HEK293 (cell line): ENCODE results near the gene KCNA5.

Experiments
- CTCF ChIA-PET: fragments of 350-600 bp; formaldehyde crosslinking; extraction: SDS; loops from one replicate; lab custom pipeline; 2021; ENCODE audit warnings: antibody characterized with exemption; lab: Yijun Ruan, JAX
- POLR2A ChIA-PET: fragments of 300-600 bp; formaldehyde crosslinking; extraction: SDS; loops from one replicate; lab custom pipeline; 2020; ENCODE audit warnings: antibody characterized with exemption, inconsistent platforms; lab: Yijun Ruan, JAX
- H3K27ac ChIP-seq: fragments of 200-500 bp; sonication (Bioruptor generic); 2 replicates; pipeline ENCODE4 v1.5.1; 2014; ENCODE audit warnings: low read depth, low read length, control low read depth, inconsistent platforms; ENCODE audit errors: extremely low read depth
- H3K36me3 ChIP-seq, 2 experiments: fragments of 200-500 bp in 1 of 2; sonication (Bioruptor generic) in 1 of 2; 1 replicate in 1 of 2; 2 replicates in 1 of 2; pipeline ENCODE4 v1.5.1; 2014 to 2017; ENCODE audit warnings: inconsistent platforms in 2 of 2, low read length in 2 of 2; ENCODE audit not compliant: control insufficient read depth in 2 of 2, insufficient read depth in 1 of 2
- H3K4me1 ChIP-seq: fragments of 200-500 bp; sonication (Bioruptor generic); 2 replicates; pipeline ENCODE4 v1.5.1; 2014; ENCODE audit warnings: mild to moderate bottlenecking, low read length, inconsistent platforms; ENCODE audit not compliant: control insufficient read depth, insufficient read depth
- H3K4me3 ChIP-seq: 2 replicates; pipeline ENCODE4 v1.5.1; 2011; ENCODE audit warnings: low read depth, mild to moderate bottlenecking, control low read depth, low read length, moderate library complexity
- H3K9me3 ChIP-seq: fragments of 200-500 bp; sonication (Bioruptor generic); 2 replicates; pipeline ENCODE4 v1.5.1; 2014; ENCODE audit warnings: low read depth, low read length, inconsistent platforms; ENCODE audit not compliant: control insufficient read depth, insufficient read depth
- PRDM4 ChIP-seq: fragments of 450-650 bp; formaldehyde crosslinking; IDR thresholded peaks from 2 replicates; pipeline ENCODE4 v1.5.1; 2017; ENCODE audit warnings: missing biosample characterization, missing genetic modification characterization
- RBAK ChIP-seq: fragments of 450-650 bp; formaldehyde crosslinking; IDR thresholded peaks from 2 replicates; pipeline ENCODE4 v1.5.1; 2016; ENCODE audit warnings: missing biosample characterization, missing genetic modification characterization
- YY1 ChIP-seq: fragments of 450-650 bp; formaldehyde crosslinking; IDR thresholded peaks from 2 replicates; pipeline ENCODE4 v1.5.1; 2018; ENCODE audit warnings: missing biosample characterization, missing genetic modification characterization
- ZBTB17 ChIP-seq: fragments of 450-650 bp; formaldehyde crosslinking; IDR thresholded peaks from 2 replicates; pipeline ENCODE4 v1.5.1; 2016; ENCODE audit warnings: missing biosample characterization, missing genetic modification characterization
- ZNF114 ChIP-seq: fragments of 450-650 bp; formaldehyde crosslinking; IDR thresholded peaks from 2 replicates; pipeline ENCODE4 v1.5.0; 2017; ENCODE audit warnings: missing biosample characterization, missing genetic modification characterization
- ZNF175 ChIP-seq: fragments of 450-650 bp; formaldehyde crosslinking; IDR thresholded peaks from 2 replicates; pipeline ENCODE4 v1.5.1; 2016; ENCODE audit warnings: missing biosample characterization, missing genetic modification characterization
- ZNF184 ChIP-seq: fragments of 450-650 bp; IDR thresholded peaks from 2 replicates; pipeline ENCODE4 v1.5.1; 2018; ENCODE audit warnings: missing biosample characterization, mild to moderate bottlenecking, missing genetic modification characterization
- ZNF202 ChIP-seq: fragments of 450-650 bp; formaldehyde crosslinking; IDR thresholded peaks from 2 replicates; pipeline ENCODE4 v1.5.1; 2016; ENCODE audit warnings: missing biosample characterization, missing genetic modification characterization, borderline replicate concordance
- ZNF221 ChIP-seq: fragments of 450-650 bp; formaldehyde crosslinking; IDR thresholded peaks from 2 replicates; pipeline ENCODE4 v1.5.1; 2017; ENCODE audit warnings: missing biosample characterization, missing genetic modification characterization, borderline replicate concordance
- ZNF223 ChIP-seq: fragments of 450-650 bp; formaldehyde crosslinking; IDR thresholded peaks from 2 replicates; pipeline ENCODE4 v1.5.1; 2016; ENCODE audit warnings: missing biosample characterization, missing genetic modification characterization
- ZNF24 ChIP-seq: fragments of 450-650 bp; formaldehyde crosslinking; IDR thresholded peaks from 2 replicates; pipeline ENCODE4 v1.5.1; 2016; ENCODE audit warnings: missing biosample characterization, missing genetic modification characterization
- ZNF248 ChIP-seq: fragments of 450-650 bp; formaldehyde crosslinking; IDR thresholded peaks from 2 replicates; pipeline ENCODE4 v1.5.1; 2017; ENCODE audit warnings: missing biosample characterization, missing genetic modification characterization
- ZNF266 ChIP-seq: fragments of 450-650 bp; formaldehyde crosslinking; IDR thresholded peaks from 2 replicates; pipeline ENCODE4 v1.5.1; 2016; ENCODE audit warnings: missing biosample characterization, missing genetic modification characterization, low read depth
- ZNF610 ChIP-seq: fragments of 450-650 bp; formaldehyde crosslinking; IDR thresholded peaks from 2 replicates; pipeline ENCODE4 v1.5.1; 2016; ENCODE audit warnings: missing biosample characterization, missing genetic modification characterization, borderline replicate concordance
- ZNF629 ChIP-seq: fragments of 450-650 bp; formaldehyde crosslinking; IDR thresholded peaks from 2 replicates; pipeline ENCODE4 v1.5.1; 2017; ENCODE audit warnings: missing biosample characterization, missing genetic modification characterization
- ZNF658 ChIP-seq: fragments of 450-650 bp; formaldehyde crosslinking; IDR thresholded peaks from 2 replicates; pipeline ENCODE4; 2016; ENCODE audit warnings: missing biosample characterization, missing genetic modification characterization
- ZNF707 ChIP-seq: fragments of 450-650 bp; formaldehyde crosslinking; IDR thresholded peaks from 2 replicates; pipeline ENCODE4 v1.5.1; 2016; ENCODE audit warnings: missing biosample characterization, missing genetic modification characterization
- ZNF768 ChIP-seq: fragments of 450-650 bp; formaldehyde crosslinking; IDR thresholded peaks from 2 replicates; pipeline ENCODE4 v1.5.1; 2018; ENCODE audit warnings: missing biosample characterization, mild to moderate bottlenecking, missing genetic modification characterization
- TF ChIP-seq, protein P1 (sequence below): fragments of 450-650 bp; formaldehyde crosslinking; conservative IDR thresholded peaks from 2 replicates; pipeline ENCODE4 v1.5.1; 2016; ENCODE audit warnings: low read depth, missing biosample characterization, missing genetic modification characterization
- TF ChIP-seq, protein P2 (sequence below): fragments of 450-650 bp; formaldehyde crosslinking; IDR thresholded peaks from 2 replicates; pipeline ENCODE4 v1.5.1; 2016; ENCODE audit warnings: missing biosample characterization, missing genetic modification characterization

Gene KCNA5

GRCh38 chr12:5038781-5039311 is 4.8 kb upstream of the KCNA5 start:
- ChIA-PET CTCF (interaction anchor here (0.7 kb wide), 1 partner anchor 43 kb away, joined by 3 read pairs; no protein-coding TSS in a partner anchor), POLR2A (no interaction called here)
- TF ChIP-seq, protein P1, sequence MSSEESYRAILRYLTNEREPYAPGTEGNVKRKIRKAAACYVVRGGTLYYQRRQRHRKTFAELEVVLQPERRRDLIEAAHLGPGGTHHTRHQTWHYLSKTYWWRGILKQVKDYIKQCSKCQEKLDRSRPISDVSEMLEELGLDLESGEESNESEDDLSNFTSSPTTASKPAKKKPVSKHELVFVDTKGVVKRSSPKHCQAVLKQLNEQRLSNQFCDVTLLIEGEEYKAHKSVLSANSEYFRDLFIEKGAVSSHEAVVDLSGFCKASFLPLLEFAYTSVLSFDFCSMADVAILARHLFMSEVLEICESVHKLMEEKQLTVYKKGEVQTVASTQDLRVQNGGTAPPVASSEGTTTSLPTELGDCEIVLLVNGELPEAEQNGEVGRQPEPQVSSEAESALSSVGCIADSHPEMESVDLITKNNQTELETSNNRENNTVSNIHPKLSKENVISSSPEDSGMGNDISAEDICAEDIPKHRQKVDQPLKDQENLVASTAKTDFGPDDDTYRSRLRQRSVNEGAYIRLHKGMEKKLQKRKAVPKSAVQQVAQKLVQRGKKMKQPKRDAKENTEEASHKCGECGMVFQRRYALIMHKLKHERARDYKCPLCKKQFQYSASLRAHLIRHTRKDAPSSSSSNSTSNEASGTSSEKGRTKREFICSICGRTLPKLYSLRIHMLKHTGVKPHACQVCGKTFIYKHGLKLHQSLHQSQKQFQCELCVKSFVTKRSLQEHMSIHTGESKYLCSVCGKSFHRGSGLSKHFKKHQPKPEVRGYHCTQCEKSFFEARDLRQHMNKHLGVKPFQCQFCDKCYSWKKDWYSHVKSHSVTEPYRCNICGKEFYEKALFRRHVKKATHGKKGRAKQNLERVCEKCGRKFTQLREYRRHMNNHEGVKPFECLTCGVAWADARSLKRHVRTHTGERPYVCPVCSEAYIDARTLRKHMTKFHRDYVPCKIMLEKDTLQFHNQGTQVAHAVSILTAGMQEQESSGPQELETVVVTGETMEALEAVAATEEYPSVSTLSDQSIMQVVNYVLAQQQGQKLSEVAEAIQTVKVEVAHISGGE (tag by site-specific recombination), result no peak
- TF ChIP-seq ZBTB17 (no peak), ZNF610 (tag by site-specific recombination) (no peak), ZNF266 (tag by site-specific recombination) (no peak), ZNF202 (tag by site-specific recombination) (no peak)
- no peaks in the 10 kb centered on the region for H3K4me1 ChIP-seq
- H3K36me3 ChIP-seq, result no peaks in the 10 kb centered on the region
- H3K9me3 ChIP-seq, result no peaks in the 10 kb centered on the region
- no peak overlapping the region for H3K27ac ChIP-seq
- no peak overlapping the region for H3K4me3 ChIP-seq

- no peak for TF ChIP-seq ZNF114 (tag by site-specific recombination)
- no peak for TF ChIP-seq ZNF658 (tag by site-specific recombination)
- no peak for TF ChIP-seq YY1 (tag by site-specific recombination)
- no peak for TF ChIP-seq ZNF221 (tag by site-specific recombination)
- no peak for TF ChIP-seq ZNF707
- TF ChIP-seq ZNF24 (tag by site-specific recombination), result no peak
- TF ChIP-seq RBAK (tag by site-specific recombination), result no peak
- TF ChIP-seq ZNF266 (tag by site-specific recombination), result no peak
- TF ChIP-seq ZNF175, result no peak
- no peak for TF ChIP-seq ZNF248 (tag by site-specific recombination)
- TF ChIP-seq ZNF184, result no peak
- TF ChIP-seq, protein P2, sequence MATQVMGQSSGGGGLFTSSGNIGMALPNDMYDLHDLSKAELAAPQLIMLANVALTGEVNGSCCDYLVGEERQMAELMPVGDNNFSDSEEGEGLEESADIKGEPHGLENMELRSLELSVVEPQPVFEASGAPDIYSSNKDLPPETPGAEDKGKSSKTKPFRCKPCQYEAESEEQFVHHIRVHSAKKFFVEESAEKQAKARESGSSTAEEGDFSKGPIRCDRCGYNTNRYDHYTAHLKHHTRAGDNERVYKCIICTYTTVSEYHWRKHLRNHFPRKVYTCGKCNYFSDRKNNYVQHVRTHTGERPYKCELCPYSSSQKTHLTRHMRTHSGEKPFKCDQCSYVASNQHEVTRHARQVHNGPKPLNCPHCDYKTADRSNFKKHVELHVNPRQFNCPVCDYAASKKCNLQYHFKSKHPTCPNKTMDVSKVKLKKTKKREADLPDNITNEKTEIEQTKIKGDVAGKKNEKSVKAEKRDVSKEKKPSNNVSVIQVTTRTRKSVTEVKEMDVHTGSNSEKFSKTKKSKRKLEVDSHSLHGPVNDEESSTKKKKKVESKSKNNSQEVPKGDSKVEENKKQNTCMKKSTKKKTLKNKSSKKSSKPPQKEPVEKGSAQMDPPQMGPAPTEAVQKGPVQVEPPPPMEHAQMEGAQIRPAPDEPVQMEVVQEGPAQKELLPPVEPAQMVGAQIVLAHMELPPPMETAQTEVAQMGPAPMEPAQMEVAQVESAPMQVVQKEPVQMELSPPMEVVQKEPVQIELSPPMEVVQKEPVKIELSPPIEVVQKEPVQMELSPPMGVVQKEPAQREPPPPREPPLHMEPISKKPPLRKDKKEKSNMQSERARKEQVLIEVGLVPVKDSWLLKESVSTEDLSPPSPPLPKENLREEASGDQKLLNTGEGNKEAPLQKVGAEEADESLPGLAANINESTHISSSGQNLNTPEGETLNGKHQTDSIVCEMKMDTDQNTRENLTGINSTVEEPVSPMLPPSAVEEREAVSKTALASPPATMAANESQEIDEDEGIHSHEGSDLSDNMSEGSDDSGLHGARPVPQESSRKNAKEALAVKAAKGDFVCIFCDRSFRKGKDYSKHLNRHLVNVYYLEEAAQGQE, result no peak
- TF ChIP-seq, protein P1 (tag by site-specific recombination), result no peak
- no peak for TF ChIP-seq PRDM4 (tag by site-specific recombination)
- no peak for TF ChIP-seq ZNF629
- no peak for TF ChIP-seq ZNF768 (tag by site-specific recombination)
- TF ChIP-seq ZNF223 (tag by site-specific recombination), result no peak
- Histone ChIP-seq H3K9me3 (no peaks in the 10 kb centered on the region), H3K4me3 (no peak overlapping the region), H3K27ac (no peak overlapping the region), H3K36me3 (no peaks in the 10 kb centered on the region), H3K4me1 (no peaks in the 10 kb centered on the region)
- POLR2A ChIA-PET, result no interaction called here
- CTCF ChIA-PET, result interaction anchor here (0.6 to 1.8 kb wide), 3 partner anchors 16 to 181 kb away, joined by 3 to 6 read pairs (median 3); no protein-coding TSS in a partner anchor
Observed at GRCh38 chr12:5039815-5040214, 3.9 kb upstream of the KCNA5 start.
